GM18951 (cell line): ENCODE results near the gene NTNG2.

ENCODE experiments used
- POLR2A ChIP-seq: IDR thresholded peaks from 4 replicates; pipeline ENCODE4 v1.6.1; 2011; ENCODE audit warnings: mild to moderate bottlenecking; ENCODE audit not compliant: insufficient read length, insufficient read depth; ENCODE audit errors: extremely low read depth
- in situ Hi-C: fragments of 300-500 bp; cut with MboI; formaldehyde crosslinking; loops from one replicate; pipeline ENCODE4 v1.12.0; 2022; ENCODE audit warnings: low sequenced_read_pairs, mixed read lengths, inconsistent platforms; ENCODE audit not compliant: unreplicated experiment

The NTNG2 gene

GRCh38 chr9:132197315-132197714 is 35.5 kb downstream of the NTNG2 start:
- TF ChIP-seq POLR2A: no peak
- in situ Hi-C loops: no loop called here

GRCh38 chr9:132197856-132198550 is 36.1 kb downstream of the NTNG2 start:
- no peak for TF ChIP-seq POLR2A
- in situ Hi-C loops: no loop called here

- in situ Hi-C loops: no loop called here
- no peak for TF ChIP-seq POLR2A
These were observed 37.2 kb downstream of the NTNG2 start for GRCh38 chr9:132199056-132199455.

- TF ChIP-seq POLR2A: no peak
- in situ Hi-C loops: no loop called here
These were observed 38.8 kb downstream of the NTNG2 start for GRCh38 chr9:132200706-132201105.

- no peak for TF ChIP-seq POLR2A
- in situ Hi-C loops: no loop called here
These were observed 39.3 kb downstream of the NTNG2 start for GRCh38 chr9:132201139-132201538.

GRCh38 chr9:132201780-132202703 is 40.2 kb downstream of the NTNG2 start:
- in situ Hi-C loops: no loop called here
- no peak for TF ChIP-seq POLR2A

GRCh38 chr9:132204883-132205282 is 43.0 kb downstream of the NTNG2 start:
- no peak for TF ChIP-seq POLR2A
- in situ Hi-C loops: no loop called here

GRCh38 chr9:132207215-132207614 is 45.4 kb downstream of the NTNG2 start:
- TF ChIP-seq POLR2A: no peak
- in situ Hi-C loops: no loop called here

- no peak for TF ChIP-seq POLR2A
These were observed 46.2 kb downstream of the NTNG2 start for GRCh38 chr9:132207839-132208615.

GRCh38 chr9:132209228-132209627 is 47.4 kb downstream of the NTNG2 start:
- no peak for TF ChIP-seq POLR2A
- in situ Hi-C loops: no loop called here

More at GRCh38 chr9:132207839-132208615, 46.2 kb downstream of the NTNG2 start:
- in situ Hi-C loops: no loop called here

GRCh38 chr9:132210472-132211145 is 48.8 kb downstream of the NTNG2 start:
- no peak for TF ChIP-seq POLR2A

GRCh38 chr9:132211570-132211969 is 49.7 kb downstream of the NTNG2 start:
- in situ Hi-C loops: no loop called here
- TF ChIP-seq POLR2A: no peak

More at GRCh38 chr9:132210472-132211145, 48.8 kb downstream of the NTNG2 start:
- in situ Hi-C loops: no loop called here
